HFF-Myc (cell line): Measurements from ENCODE around the gene OR1M1.

Experiments used
- DNase-seq: peaks from one replicate; pipeline ENCODE4 v3.0.0-alpha.2; 2011; ENCODE audit warnings: low read depth; ENCODE audit errors: extremely low read depth
- H3K4me3 ChIP-seq: replicated peaks from 2 replicates; pipeline ENCODE4 v1.5.1; 2011; ENCODE audit warnings: low read depth, mild to moderate bottlenecking, control low read depth, low read length
- CTCF ChIP-seq: IDR thresholded peaks from 2 replicates; pipeline ENCODE4 v1.5.1; 2012; ENCODE audit warnings: mild to moderate bottlenecking, low read depth, low read length, control low read depth; ENCODE audit errors: missing control alignments

The OR1M1 gene

GRCh38 chr19:9075064-9075949 lies 11.6 kb upstream of the OR1M1 start:
- no peak for TF ChIP-seq CTCF
- peak; percentile 54 for DNase-seq
- no peak overlapping the region for H3K4me3 ChIP-seq

- TF ChIP-seq CTCF, result no peak
- DNase-seq, result no peak
- no peak overlapping the region for H3K4me3 ChIP-seq
These were observed 10.0 kb upstream of the OR1M1 start for GRCh38 chr19:9076901-9077300.

- no peak for DNase-seq
- TF ChIP-seq CTCF, result no peak
- H3K4me3 ChIP-seq, result no peak overlapping the region
These were observed 8.2 kb upstream of the OR1M1 start for GRCh38 chr19:9078651-9079050.

GRCh38 chr19:9107375-9107774 lies 20.5 kb downstream of the OR1M1 start, which contains the start of gene OR7G2:
OR7G2 (minus strand) TSS chr19:9107475; CDS start chr19:9103243, 4,232 bp downstream.
- no peak for TF ChIP-seq CTCF
- no peak within 1 kb of the TSS for H3K4me3 ChIP-seq
- DNase-seq, result no peak

- no peak overlapping the region for H3K4me3 ChIP-seq
- DNase-seq, result no peak
- no peak for TF ChIP-seq CTCF
These were observed 23.1 kb downstream of the OR1M1 start for GRCh38 chr19:9109959-9110358.

GRCh38 chr19:9115307-9115813 lies 28.5 kb downstream of the OR1M1 start, which contains the start of gene OR7G1:
OR7G1 (minus strand) TSS chr19:9115763; CDS start chr19:9115763, 0 bp downstream.
- TF ChIP-seq CTCF, result no peak
- no peak for DNase-seq
- no peak within 1 kb of the TSS for H3K4me3 ChIP-seq
